Activated CD4-positive, alpha-beta T cell treated with anti-CD3 and anti-CD28 coated beads, Interleukin-2, amount 10 ng/mL, durations not matched to agents 7 days and 5 days (primary cell): Measurements from ENCODE around the gene SERINC4. TPM values are rescaled to one million over a fixed set of nuclear protein-coding genes. Genes with fewer than 3 reads are reported as not detected.

ENCODE experiments used
- CTCF ChIA-PET: fragments of 350-600 bp; sonication (Branson Sonifier 250); formaldehyde crosslinking; loops from one replicate; lab custom pipeline; 2021; ENCODE audit warnings: antibody characterized with exemption; lab: Charles Lee
- POLR2A ChIA-PET: fragments of 350-600 bp; sonication (Branson Sonifier 250); formaldehyde crosslinking; loops from one replicate; lab custom pipeline; 2021; ENCODE audit warnings: antibody characterized with exemption; lab: Charles Lee
- DNase-seq: peaks from one replicate; pipeline ENCODE4 v3.0.0-alpha.2; 2020
- H3K27ac Mint-ChIP-seq: one replicate; pipeline ENCODE4 v1.8.0; 2021; ENCODE audit warnings: mild to moderate bottlenecking, moderate library complexity, mixed read lengths
- H3K27me3 Mint-ChIP-seq: one replicate; pipeline ENCODE4 v1.8.0; 2021; ENCODE audit warnings: mixed read lengths
- H3K36me3 Mint-ChIP-seq: one replicate; pipeline ENCODE4 v1.8.0; 2021; ENCODE audit warnings: low read depth, mixed read lengths
- H3K4me1 Mint-ChIP-seq: one replicate; pipeline ENCODE4 v1.8.0; 2021; ENCODE audit warnings: mixed read lengths
- H3K4me3 Mint-ChIP-seq: one replicate; pipeline ENCODE4 v1.8.0; 2021; ENCODE audit warnings: mild to moderate bottlenecking, moderate library complexity, mixed read lengths
- H3K9me3 Mint-ChIP-seq: one replicate; pipeline ENCODE4 v1.8.0; 2021; ENCODE audit warnings: mixed read lengths
- total RNA-seq, 2 experiments: library from RNA; stranded (reverse); gene quantifications; one replicate each; pipeline ENCODE4 v1.2.3, GENCODE V29; 2021

Gene SERINC4
- total RNA-seq, 2 experiments from 2014 or later = 0.37 to 0.50 TPM

GRCh38 chr15:43795197-43795596 lies 4.8 kb downstream of the SERINC4 start:
- Mint-ChIP-seq H3K9me3 (no peaks in the 10 kb centered on the region), H3K27me3 (no peaks in the 10 kb centered on the region), H3K27ac (no peak overlapping the region), H3K4me3 (no peak overlapping the region), H3K4me1 (peaks cover 67% of the 10 kb centered on the region), H3K36me3 (peaks cover 71% of the 10 kb centered on the region)
- ChIA-PET CTCF (interaction anchor here (0.6 to 1.8 kb wide), 4 partner anchors 10 to 1289 kb away, joined by 3 to 6 read pairs (median 4); partner anchors contain the start of gene ELL3), POLR2A (interaction anchor here (0.9 kb wide), 1 partner anchor 29 kb away, joined by 3 read pairs; the partner anchor contains the start of gene MFAP1)
- DNase-seq = no peak

- H3K4me1 Mint-ChIP-seq = peaks cover 59% of the 10 kb centered on the region
- ChIA-PET POLR2A (interaction anchor here (0.9 kb wide), 1 partner anchor 30 kb away, joined by 3 read pairs; the partner anchor contains the start of gene MFAP1), CTCF (interaction anchor here (0.9 to 1.8 kb wide), 4 partner anchors 10 to 49 kb away, joined by 3 to 6 read pairs (median 3); partner anchors contain the start of gene ELL3)
- no peaks in the 10 kb centered on the region for H3K27me3 Mint-ChIP-seq
- H3K36me3 Mint-ChIP-seq = peaks cover 64% of the 10 kb centered on the region
- peak overlapping the region; percentile 93 for H3K4me3 Mint-ChIP-seq
- no peak for DNase-seq
- peak overlapping the region; percentile 98 for H3K27ac Mint-ChIP-seq
- H3K9me3 Mint-ChIP-seq = no peaks in the 10 kb centered on the region
These were observed 5.6 kb downstream of the SERINC4 start for GRCh38 chr15:43794269-43795037.

GRCh38 chr15:43793647-43794046 lies 6.4 kb downstream of the SERINC4 start:
- Mint-ChIP-seq H3K36me3 (peaks cover 57% of the 10 kb centered on the region), H3K4me3 (peak overlapping the region; percentile 93), H3K27ac (peak overlapping the region; percentile 98), H3K27me3 (no peaks in the 10 kb centered on the region), H3K9me3 (no peaks in the 10 kb centered on the region), H3K4me1 (peaks cover 53% of the 10 kb centered on the region)
- DNase-seq = no peak
- ChIA-PET CTCF (interaction anchor here (1.0 kb wide), 2 partner anchors 11 to 17 kb away, joined by 3 read pairs; partner anchors contain the start of gene ELL3), POLR2A (interaction anchor here (0.8 to 1.2 kb wide), 2 partner anchors 31 to 34 kb away, joined by 3 read pairs; partner anchors contain the start of gene MFAP1)

- Mint-ChIP-seq H3K4me3 (peak overlapping the region; percentile 93), H3K27me3 (no peaks in the 10 kb centered on the region), H3K9me3 (no peaks in the 10 kb centered on the region), H3K27ac (peak overlapping the region; percentile 98), H3K4me1 (peaks cover 47% of the 10 kb centered on the region), H3K36me3 (peaks cover 51% of the 10 kb centered on the region)
- ChIA-PET POLR2A (interaction anchor here (0.8 to 1.2 kb wide), 2 partner anchors 32 to 34 kb away, joined by 3 read pairs; partner anchors contain the start of gene MFAP1), CTCF (interaction anchor here (1.0 kb wide), 1 partner anchor 12 kb away, joined by 3 read pairs; no protein-coding TSS in a partner anchor)
- DNase-seq = peak; percentile 32
These were observed 7.1 kb downstream of the SERINC4 start for GRCh38 chr15:43792761-43793476.

GRCh38 chr15:43791993-43792760 lies 7.8 kb downstream of the SERINC4 start, which contains the start of gene SERF2:
TSS of gene SERF2 (plus strand) at chr15:43792320. CDS start at chr15:43792377, 57 bp downstream.
- H3K4me3 Mint-ChIP-seq = peak within 1 kb of the TSS; percentile 93
- peaks cover 44% of the 10 kb centered on the region for H3K4me1 Mint-ChIP-seq
- H3K9me3 Mint-ChIP-seq = no peaks in the 10 kb centered on the region
- no peaks in the 10 kb centered on the region for H3K27me3 Mint-ChIP-seq
- ChIA-PET POLR2A (interaction anchor here (1.2 kb wide), 1 partner anchor 32 kb away, joined by 3 read pairs; the partner anchor contains the start of gene MFAP1), CTCF (interaction anchor here (1.0 to 1.6 kb wide), 3 partner anchors 9 to 16 kb away, joined by 3 to 8 read pairs (median 3); partner anchors contain the start of genes ELL3 and HYPK)
- DNase-seq = peak; percentile 100
- H3K27ac Mint-ChIP-seq = peak within 1 kb of the TSS; percentile 98
- H3K36me3 Mint-ChIP-seq = peaks cover 47% of the 10 kb centered on the region

- Mint-ChIP-seq H3K4me3 (no peak overlapping the region), H3K36me3 (peaks cover 23% of the 10 kb centered on the region), H3K27me3 (no peaks in the 10 kb centered on the region), H3K4me1 (peaks cover 19% of the 10 kb centered on the region), H3K9me3 (no peaks in the 10 kb centered on the region), H3K27ac (no peak overlapping the region)
- DNase-seq = no peak
- CTCF ChIA-PET = interaction anchor here (2.5 kb wide), 1 partner anchor 13 kb away, joined by 8 read pairs; the partner anchor contains the start of gene ELL3
- POLR2A ChIA-PET = no interaction called here
These were observed 10.6 kb downstream of the SERINC4 start for GRCh38 chr15:43789409-43789808.

- CTCF ChIA-PET = no interaction called here
- H3K27me3 Mint-ChIP-seq = peaks cover 3% of the 10 kb centered on the region
- H3K9me3 Mint-ChIP-seq = no peaks in the 10 kb centered on the region
- DNase-seq = no peak
- H3K4me1 Mint-ChIP-seq = peaks cover 36% of the 10 kb centered on the region
- POLR2A ChIA-PET = no interaction called here
- peaks cover 5% of the 10 kb centered on the region for H3K36me3 Mint-ChIP-seq
- peak overlapping the region; percentile 42 for H3K27ac Mint-ChIP-seq
- H3K4me3 Mint-ChIP-seq = peak overlapping the region; percentile 8
These were observed 21.0 kb downstream of the SERINC4 start for GRCh38 chr15:43779016-43779415.

- Mint-ChIP-seq H3K36me3 (peaks cover 14% of the 10 kb centered on the region), H3K27ac (peak overlapping the region; percentile 95), H3K27me3 (peaks cover 3% of the 10 kb centered on the region), H3K4me3 (peak overlapping the region; percentile 92), H3K4me1 (peaks cover 36% of the 10 kb centered on the region), H3K9me3 (no peaks in the 10 kb centered on the region)
- CTCF ChIA-PET = interaction anchor here (0.9 to 2.5 kb wide), 7 partner anchors 8 to 31 kb away, joined by 3 to 8 read pairs (median 3); partner anchors contain the start of gene PDIA3
- POLR2A ChIA-PET = interaction anchor here (0.9 to 1.2 kb wide), 2 partner anchors 23 to 47 kb away, joined by 3 to 4 read pairs; partner anchors contain the start of genes HYPK and MFAP1
- peak; percentile 87 for DNase-seq
These were observed 22.6 kb downstream of the SERINC4 start for GRCh38 chr15:43777267-43777914.

GRCh38 chr15:43776718-43777266 lies 23.2 kb downstream of the SERINC4 start, which contains the start of gene ELL3:
TSS of gene ELL3 (minus strand) at chr15:43776966. CDS start at chr15:43776901, 65 bp downstream.
- Mint-ChIP-seq H3K4me1 (peaks cover 36% of the 10 kb centered on the region), H3K27me3 (peaks cover 3% of the 10 kb centered on the region), H3K4me3 (peak within 1 kb of the TSS; percentile 92), H3K9me3 (no peaks in the 10 kb centered on the region), H3K36me3 (peaks cover 20% of the 10 kb centered on the region), H3K27ac (peak within 1 kb of the TSS; percentile 95)
- peak; percentile 81 for DNase-seq
- ChIA-PET POLR2A (interaction anchor here (0.9 to 1.2 kb wide), 2 partner anchors 24 to 48 kb away, joined by 3 to 4 read pairs; partner anchors contain the start of genes HYPK and MFAP1), CTCF (interaction anchor here (1.0 to 2.5 kb wide), 6 partner anchors 9 to 31 kb away, joined by 3 to 8 read pairs (median 4); partner anchors contain the start of gene PDIA3)

- Mint-ChIP-seq H3K9me3 (no peaks in the 10 kb centered on the region), H3K27ac (peak overlapping the region; percentile 62), H3K4me3 (peak overlapping the region; percentile 92), H3K4me1 (peaks cover 36% of the 10 kb centered on the region), H3K36me3 (peaks cover 26% of the 10 kb centered on the region), H3K27me3 (peaks cover 3% of the 10 kb centered on the region)
- POLR2A ChIA-PET = interaction anchor here (0.9 to 1.2 kb wide), 2 partner anchors 25 to 48 kb away, joined by 3 to 4 read pairs; partner anchors contain the start of genes HYPK and MFAP1
- CTCF ChIA-PET = interaction anchor here (0.6 to 2.5 kb wide), 6 partner anchors 10 to 30 kb away, joined by 3 to 8 read pairs (median 4); partner anchors contain the start of gene PDIA3
- DNase-seq = no peak
These were observed 23.8 kb downstream of the SERINC4 start for GRCh38 chr15:43776101-43776717.
